Measurements from ENCODE around the gene BRD1. TPM values are rescaled to one million over a fixed set of nuclear protein-coding genes. Genes with fewer than 3 reads are reported as not detected.
A peak's percentile ranks its signal among the peaks of the same experiment; 100 is the strongest.

Gene BRD1
- total and polyA plus RNA-seq, 2 experiments from 2014 or later = 25.0 to 25.9 TPM

- Histone ChIP-seq H3K79me2 (peaks cover 100% of the 10 kb centered on the region), H3K27ac (no peak overlapping the region), H3K9me2 (replicated peaks; ENCODE audit: insufficient read depth) (no peaks in the 10 kb centered on the region), H3K4me1 (ENCODE audit: insufficient read depth) (peaks cover 5% of the 10 kb centered on the region), H3K4me3 (no peak overlapping the region), H2AFZ (no peak overlapping the region), H3K9me3 (ENCODE audit: low read depth) (no peaks in the 10 kb centered on the region), H3K27me3 (no peaks in the 10 kb centered on the region), H3K4me2 (no peak overlapping the region), H4K20me1 (ENCODE audit: insufficient read depth, poor library complexity, severe bottlenecking) (peaks cover 97% of the 10 kb centered on the region), H3K36me3 (replicated peaks; ENCODE audit: insufficient read depth, low read depth) (peaks cover 4% of the 10 kb centered on the region)
- 94% methylated on average over 16 of the region's 16 CpGs for WGBS (ENCODE audit: low lambda C conversion rate, missing lambda C conversion rate)
- no peak for DNase-seq (ENCODE audit: low spot score)
- TF ChIP-seq CTCF (IDR thresholded peaks at IDR 0.05; ENCODE audit: poor library complexity) (no peak), EZH2phosphoT487 (IDR thresholded peaks at IDR 0.05; ENCODE audit: low read depth, severe bottlenecking, unreplicated experiment) (no peak), EZH2 (IDR thresholded peaks at IDR 0.05; ENCODE audit: borderline replicate concordance) (no peak)
These were observed 36.8 kb downstream of the BRD1 start for GRCh38 chr22:49790912-49791311.

GRCh38 chr22:49789289-49790141 is 38.2 kb downstream of the BRD1 start:
- H4K20me1 ChIP-seq (ENCODE audit: insufficient read depth, poor library complexity, severe bottlenecking) = peaks cover 98% of the 10 kb centered on the region
- DNase-seq (ENCODE audit: low spot score) = no peak
- peak overlapping the region; percentile 40 for H3K27ac ChIP-seq
- H3K27me3 ChIP-seq = no peaks in the 10 kb centered on the region
- 86% methylated on average over 22 of the region's 26 CpGs for WGBS (ENCODE audit: low lambda C conversion rate, missing lambda C conversion rate)
- peaks cover 100% of the 10 kb centered on the region for H3K79me2 ChIP-seq
- no peaks in the 10 kb centered on the region for H3K9me3 ChIP-seq (ENCODE audit: low read depth)
- no peak overlapping the region for H3K4me3 ChIP-seq
- H3K36me3 ChIP-seq (replicated peaks; ENCODE audit: insufficient read depth, low read depth) = peaks cover 4% of the 10 kb centered on the region
- H3K9me2 ChIP-seq (replicated peaks; ENCODE audit: insufficient read depth) = no peaks in the 10 kb centered on the region
- H3K4me1 ChIP-seq (ENCODE audit: insufficient read depth) = peaks cover 5% of the 10 kb centered on the region
- no peak overlapping the region for H2AFZ ChIP-seq
- TF ChIP-seq CTCF (IDR thresholded peaks at IDR 0.05; ENCODE audit: poor library complexity) (no peak), EZH2 (IDR thresholded peaks at IDR 0.05; ENCODE audit: borderline replicate concordance) (no peak), EZH2phosphoT487 (IDR thresholded peaks at IDR 0.05; ENCODE audit: low read depth, severe bottlenecking, unreplicated experiment) (no peak)
- H3K4me2 ChIP-seq = no peak overlapping the region

GRCh38 chr22:49788504-49788903 is 39.2 kb downstream of the BRD1 start:
- DNase-seq (ENCODE audit: low spot score) = no peak
- H3K4me3 ChIP-seq = no peak overlapping the region
- H3K4me1 ChIP-seq (ENCODE audit: insufficient read depth) = peaks cover 5% of the 10 kb centered on the region
- no peak overlapping the region for H2AFZ ChIP-seq
- no peak overlapping the region for H3K4me2 ChIP-seq
- H3K9me3 ChIP-seq (ENCODE audit: low read depth) = no peaks in the 10 kb centered on the region
- H3K79me2 ChIP-seq = peaks cover 100% of the 10 kb centered on the region
- H3K36me3 ChIP-seq (replicated peaks; ENCODE audit: insufficient read depth, low read depth) = peaks cover 4% of the 10 kb centered on the region
- H3K27me3 ChIP-seq = no peaks in the 10 kb centered on the region
- no peaks in the 10 kb centered on the region for H3K9me2 ChIP-seq (replicated peaks; ENCODE audit: insufficient read depth)
- WGBS (ENCODE audit: low lambda C conversion rate, missing lambda C conversion rate) = 73% methylated on average over 11 of the region's 11 CpGs
- no peak overlapping the region for H3K27ac ChIP-seq
- peaks cover 99% of the 10 kb centered on the region for H4K20me1 ChIP-seq (ENCODE audit: insufficient read depth, poor library complexity, severe bottlenecking)
- no peak for TF ChIP-seq EZH2 (IDR thresholded peaks at IDR 0.05; ENCODE audit: borderline replicate concordance)
- TF ChIP-seq EZH2phosphoT487 (IDR thresholded peaks at IDR 0.05; ENCODE audit: low read depth, severe bottlenecking, unreplicated experiment) = no peak

- H3K4me3 ChIP-seq = no peak overlapping the region
- H3K27me3 ChIP-seq = no peaks in the 10 kb centered on the region
- H3K79me2 ChIP-seq = peaks cover 99% of the 10 kb centered on the region
- no peak overlapping the region for H3K27ac ChIP-seq
- H3K4me1 ChIP-seq (ENCODE audit: insufficient read depth) = peaks cover 5% of the 10 kb centered on the region
- H3K4me2 ChIP-seq = no peak overlapping the region
- DNase-seq (ENCODE audit: low spot score) = no peak
- WGBS (ENCODE audit: low lambda C conversion rate, missing lambda C conversion rate) = 95% methylated on average over 10 of the region's 10 CpGs
- peaks cover 98% of the 10 kb centered on the region for H4K20me1 ChIP-seq (ENCODE audit: insufficient read depth, poor library complexity, severe bottlenecking)
- TF ChIP-seq CTCF (IDR thresholded peaks at IDR 0.05; ENCODE audit: poor library complexity) = no peak
- TF ChIP-seq EZH2phosphoT487 (IDR thresholded peaks at IDR 0.05; ENCODE audit: low read depth, severe bottlenecking, unreplicated experiment) = no peak
- no peak for TF ChIP-seq EZH2 (IDR thresholded peaks at IDR 0.05; ENCODE audit: borderline replicate concordance)
- no peak overlapping the region for H2AFZ ChIP-seq
- no peaks in the 10 kb centered on the region for H3K9me3 ChIP-seq (ENCODE audit: low read depth)
- H3K36me3 ChIP-seq (replicated peaks; ENCODE audit: insufficient read depth, low read depth) = peaks cover 4% of the 10 kb centered on the region
- no peaks in the 10 kb centered on the region for H3K9me2 ChIP-seq (replicated peaks; ENCODE audit: insufficient read depth)
These were observed 39.8 kb downstream of the BRD1 start for GRCh38 chr22:49787861-49788260.
